ENCODE data around the gene FAM53B.

FAM53B gene

DNA sequence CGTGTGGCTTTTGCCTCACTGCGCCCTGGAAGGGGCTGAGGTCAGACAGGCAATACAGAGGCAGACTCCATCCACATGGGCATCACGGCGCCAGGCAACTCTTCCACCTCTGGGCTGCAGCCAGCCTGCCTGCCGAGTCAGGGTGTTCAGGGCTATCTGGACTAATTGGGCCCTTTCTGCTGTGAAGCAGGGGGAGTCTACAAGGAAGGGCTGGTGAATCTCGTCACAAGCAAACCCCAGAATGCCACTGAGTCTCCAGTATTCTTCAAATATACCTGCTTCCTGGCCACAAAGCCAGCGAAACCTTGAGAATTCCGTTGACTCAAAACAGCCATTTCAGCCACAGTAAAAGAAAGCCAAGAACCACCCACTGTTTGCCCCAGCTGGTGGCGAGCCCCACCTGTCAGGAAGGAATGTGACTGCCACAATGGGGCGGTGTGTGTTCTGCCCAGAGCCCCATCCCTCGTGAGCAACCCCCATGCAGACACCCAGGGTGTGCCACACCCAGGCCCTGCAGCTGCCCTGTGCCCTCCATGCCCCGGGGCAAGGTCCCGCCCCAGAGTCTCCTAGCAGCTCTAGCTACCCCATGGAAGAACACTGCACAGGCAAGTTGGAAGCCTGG is 117.3 kb downstream of the FAM53B start:
- TF ChIP-seq, protein P1, sequence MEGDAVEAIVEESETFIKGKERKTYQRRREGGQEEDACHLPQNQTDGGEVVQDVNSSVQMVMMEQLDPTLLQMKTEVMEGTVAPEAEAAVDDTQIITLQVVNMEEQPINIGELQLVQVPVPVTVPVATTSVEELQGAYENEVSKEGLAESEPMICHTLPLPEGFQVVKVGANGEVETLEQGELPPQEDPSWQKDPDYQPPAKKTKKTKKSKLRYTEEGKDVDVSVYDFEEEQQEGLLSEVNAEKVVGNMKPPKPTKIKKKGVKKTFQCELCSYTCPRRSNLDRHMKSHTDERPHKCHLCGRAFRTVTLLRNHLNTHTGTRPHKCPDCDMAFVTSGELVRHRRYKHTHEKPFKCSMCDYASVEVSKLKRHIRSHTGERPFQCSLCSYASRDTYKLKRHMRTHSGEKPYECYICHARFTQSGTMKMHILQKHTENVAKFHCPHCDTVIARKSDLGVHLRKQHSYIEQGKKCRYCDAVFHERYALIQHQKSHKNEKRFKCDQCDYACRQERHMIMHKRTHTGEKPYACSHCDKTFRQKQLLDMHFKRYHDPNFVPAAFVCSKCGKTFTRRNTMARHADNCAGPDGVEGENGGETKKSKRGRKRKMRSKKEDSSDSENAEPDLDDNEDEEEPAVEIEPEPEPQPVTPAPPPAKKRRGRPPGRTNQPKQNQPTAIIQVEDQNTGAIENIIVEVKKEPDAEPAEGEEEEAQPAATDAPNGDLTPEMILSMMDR (IDR thresholded peaks at IDR 0.05) = no peak

DNA sequence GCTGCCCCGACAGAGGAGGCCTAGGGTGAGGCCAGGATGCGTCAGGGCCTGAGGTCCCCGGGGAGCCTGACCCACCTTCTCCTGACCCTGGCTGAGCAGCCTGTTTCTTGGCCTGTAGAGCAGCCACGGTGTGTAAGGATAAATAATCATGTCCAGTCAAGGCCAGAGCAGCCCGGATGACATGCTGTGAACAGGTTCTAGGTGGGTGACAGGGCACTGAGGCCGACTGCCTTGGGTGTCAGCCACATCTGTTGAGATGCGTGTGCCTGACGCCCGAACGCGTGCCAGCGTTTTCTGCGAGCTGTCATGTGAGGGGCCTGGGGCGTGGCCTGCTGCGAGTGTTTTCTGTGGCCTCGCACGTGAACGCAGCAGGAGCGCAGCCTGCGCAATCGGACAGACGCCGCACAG is 118.3 kb downstream of the FAM53B start:
- TF ChIP-seq, protein P1 (IDR thresholded peaks at IDR 0.05) = no peak

DNA sequence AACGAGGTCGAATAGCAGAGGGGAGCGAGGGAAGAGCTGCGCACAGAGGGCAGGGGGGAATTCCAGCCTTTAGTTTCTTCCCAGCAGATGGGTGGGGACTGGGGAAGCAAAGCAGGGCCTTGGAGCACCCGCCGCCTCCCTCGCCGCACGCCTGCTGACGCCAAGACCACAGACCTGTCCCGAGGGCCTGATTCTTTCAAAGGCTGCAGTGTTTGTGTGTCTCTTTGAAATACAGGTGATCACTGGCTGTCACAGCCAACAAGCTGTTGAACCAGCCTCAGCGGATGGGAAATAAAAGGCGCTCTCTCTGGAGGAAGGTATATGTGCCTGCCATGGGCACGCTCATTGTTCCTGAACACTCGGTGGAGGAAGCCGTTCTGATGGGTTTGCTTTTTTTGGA is 119.3 kb downstream of the FAM53B start:
- TF ChIP-seq, protein P1 (IDR thresholded peaks at IDR 0.05) = no peak

DNA sequence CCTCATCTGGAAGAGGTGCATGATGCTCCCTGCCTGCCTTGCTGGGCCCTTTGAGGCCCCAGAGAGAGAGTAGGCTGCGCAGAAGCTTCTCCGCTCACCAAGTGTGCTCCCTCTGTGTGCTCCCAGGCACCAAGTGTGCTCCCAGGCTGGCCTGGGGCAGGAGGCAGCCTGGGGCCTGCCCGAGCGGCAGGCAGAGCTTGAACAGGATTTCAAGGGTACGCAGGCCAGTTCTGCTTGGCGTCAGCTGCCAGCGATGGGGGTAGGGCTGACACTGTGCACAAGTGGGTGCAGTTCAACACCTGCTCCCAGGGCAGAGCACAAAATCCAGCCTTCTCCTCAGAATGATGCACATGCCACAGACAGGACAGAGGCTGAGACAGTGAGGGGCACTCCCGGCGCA is 119.7 kb downstream of the FAM53B start:
- TF ChIP-seq, protein P1 (IDR thresholded peaks at IDR 0.05) = no peak

DNA sequence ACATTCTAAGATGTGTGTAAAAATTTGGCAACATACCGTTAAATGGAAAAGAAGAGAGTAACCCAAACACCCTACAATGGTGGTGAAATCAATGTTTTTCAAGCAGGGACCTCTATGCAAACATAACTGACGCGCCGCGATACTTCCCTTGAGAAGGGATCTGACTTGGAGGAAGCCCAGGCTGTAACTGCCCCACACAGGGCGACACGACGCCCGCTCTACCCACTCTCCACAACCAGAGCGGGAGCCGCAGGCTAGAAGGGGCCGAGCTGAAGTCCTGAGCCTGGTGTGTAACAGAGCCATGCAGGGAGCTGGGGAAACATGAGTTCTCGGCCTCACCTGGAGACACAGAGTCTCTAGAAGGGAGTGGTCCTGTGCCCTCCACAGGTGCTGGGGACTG is 120.2 kb downstream of the FAM53B start:
- TF ChIP-seq, protein P1 (IDR thresholded peaks at IDR 0.05) = no peak

DNA sequence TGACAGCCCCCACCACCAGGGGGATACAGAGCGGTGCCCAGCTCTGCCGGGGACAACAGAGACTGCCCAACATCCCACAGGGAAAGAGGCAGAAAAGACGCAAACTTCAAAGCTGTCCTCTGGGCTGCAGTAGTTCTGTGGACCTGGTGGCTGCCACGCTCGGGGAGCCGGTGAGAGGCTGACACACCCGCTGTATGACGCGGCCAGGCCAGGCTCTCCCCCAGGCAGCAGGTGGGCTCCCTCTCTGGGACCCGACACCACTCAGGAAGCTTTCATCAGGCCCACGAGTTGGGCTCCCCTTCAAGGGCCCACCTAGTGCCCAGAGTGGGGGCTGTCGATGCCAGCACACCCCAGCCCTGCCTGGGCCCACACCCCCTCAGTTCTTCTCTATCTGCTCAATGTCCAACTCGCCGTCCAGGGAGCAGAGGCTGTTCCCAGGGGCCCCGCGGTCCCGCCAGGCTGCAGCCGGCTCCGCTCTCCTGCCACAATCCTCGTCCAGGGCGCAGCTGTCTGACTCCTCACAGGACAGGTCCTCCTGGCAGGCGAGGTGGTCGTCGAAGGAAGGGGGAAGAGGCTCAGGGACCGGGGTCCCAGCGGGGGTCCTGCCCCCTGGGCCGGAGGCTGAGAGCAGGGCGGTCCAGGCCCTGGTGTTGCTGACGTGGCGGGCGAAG is 121.2 kb downstream of the FAM53B start:
- TF ChIP-seq, protein P1 (IDR thresholded peaks at IDR 0.05) = no peak

DNA sequence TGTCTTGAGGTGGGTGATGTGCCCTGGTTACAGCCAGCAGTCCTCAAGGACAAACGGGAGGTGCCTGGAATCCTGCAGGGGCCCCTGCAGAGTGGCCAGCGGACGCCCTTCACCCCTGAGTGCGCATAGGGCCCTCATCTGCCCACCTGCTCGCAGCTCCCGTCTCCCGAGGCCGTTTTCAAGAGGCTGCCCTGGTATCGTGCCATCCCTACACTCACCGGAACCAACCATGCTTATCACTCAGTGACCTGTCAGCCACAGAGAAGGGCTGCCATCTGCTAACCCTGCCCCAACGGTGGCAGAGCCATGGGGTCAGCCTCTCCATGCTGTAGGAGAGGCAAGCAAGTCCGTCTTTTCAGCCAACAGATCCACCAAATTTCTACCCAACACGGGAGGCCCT is 122.0 kb downstream of the FAM53B start:
- TF ChIP-seq, protein P1 (IDR thresholded peaks at IDR 0.05) = no peak
